Activated CD4-positive, alpha-beta T cell treated with anti-CD3 and anti-CD28 coated beads for 36 hours (primary cell): ENCODE data around the gene PCNP. TPM values are rescaled to one million over a fixed set of nuclear protein-coding genes. Genes with fewer than 3 reads are reported as not detected.
A peak's percentile ranks its signal among the peaks of the same experiment; 100 is the strongest.
"Not testable (repeated sequence)": the region's sequence is repeated elsewhere in the genome, so short reads cannot be mapped to it uniquely, and the experiment has no call there.

Experiments used
- ATAC-seq: fragments of 200-7000 bp; cut with Tn5 transposase; one replicate; pipeline ENCODE4 v1.10.0; 2021; ENCODE audit warnings: mild to moderate bottlenecking, moderate library complexity
- CTCF ChIA-PET: fragments of 350-600 bp; sonication (Branson Sonifier 250); formaldehyde crosslinking; loops from one replicate; lab custom pipeline; 2021; ENCODE audit warnings: antibody characterized with exemption; lab: Charles Lee
- POLR2A ChIA-PET: fragments of 350-600 bp; sonication (Branson Sonifier 250); formaldehyde crosslinking; loops from one replicate; lab custom pipeline; 2021; ENCODE audit warnings: antibody characterized with exemption, inconsistent platforms; lab: Charles Lee
- DNase-seq: peaks from one replicate; pipeline ENCODE4 v3.0.0-alpha.2; 2020
- H3K27ac Mint-ChIP-seq: one replicate; pipeline ENCODE4 v1.8.0; 2021; ENCODE audit warnings: mixed read lengths
- H3K27me3 Mint-ChIP-seq: one replicate; pipeline ENCODE4 v1.8.0; 2021; ENCODE audit warnings: mixed read lengths
- H3K36me3 Mint-ChIP-seq: one replicate; pipeline ENCODE4 v1.8.0; 2021; ENCODE audit warnings: low read depth, mixed read lengths
- H3K4me1 Mint-ChIP-seq: one replicate; pipeline ENCODE4 v1.8.0; 2021; ENCODE audit warnings: mixed read lengths
- H3K4me3 Mint-ChIP-seq: one replicate; pipeline ENCODE4 v1.8.0; 2021; ENCODE audit warnings: mild to moderate bottlenecking, moderate library complexity, mixed read lengths
- H3K9me3 Mint-ChIP-seq: one replicate; pipeline ENCODE4 v1.8.0; 2021; ENCODE audit warnings: low read depth, mixed read lengths
- intact Hi-C, 2 experiments: fragments of 100-400 bp; cut with DNase I in 1 of 2; cut with micrococcal nuclease in 1 of 2; formaldehyde crosslinking; loops; one replicate each; pipeline versions ENCODE4 v1.14.2 to v1.15.1; 2022 to 2024; cut with DNase I, micrococcal nuclease
- total RNA-seq, 2 experiments: library from RNA; stranded (reverse); gene quantifications; one replicate each; pipeline ENCODE4 v1.2.3, GENCODE V29; 2021

PCNP gene
- total RNA-seq, 2 experiments from 2014 or later, result 213 to 264 TPM

- ChIA-PET POLR2A (no interaction called here), CTCF (interaction anchor here (1.1 to 1.2 kb wide), 2 partner anchors 11 to 113 kb away, joined by 3 to 4 read pairs; no protein-coding TSS in a partner anchor)
- ATAC-seq (no peak), DNase-seq (no peak)
- H3K27ac Mint-ChIP-seq, result no peak overlapping the region
- H3K4me3 Mint-ChIP-seq, result no peak overlapping the region
- no peaks in the 10 kb centered on the region for H3K27me3 Mint-ChIP-seq
- H3K4me1 Mint-ChIP-seq, result peaks cover 14% of the 10 kb centered on the region
- intact Hi-C loops, result no loop called here
- peaks cover 3% of the 10 kb centered on the region for H3K9me3 Mint-ChIP-seq
- no peaks in the 10 kb centered on the region for H3K36me3 Mint-ChIP-seq
These were observed 37.7 kb upstream of the PCNP start for GRCh38 chr3:101536266-101536665.

DNA sequence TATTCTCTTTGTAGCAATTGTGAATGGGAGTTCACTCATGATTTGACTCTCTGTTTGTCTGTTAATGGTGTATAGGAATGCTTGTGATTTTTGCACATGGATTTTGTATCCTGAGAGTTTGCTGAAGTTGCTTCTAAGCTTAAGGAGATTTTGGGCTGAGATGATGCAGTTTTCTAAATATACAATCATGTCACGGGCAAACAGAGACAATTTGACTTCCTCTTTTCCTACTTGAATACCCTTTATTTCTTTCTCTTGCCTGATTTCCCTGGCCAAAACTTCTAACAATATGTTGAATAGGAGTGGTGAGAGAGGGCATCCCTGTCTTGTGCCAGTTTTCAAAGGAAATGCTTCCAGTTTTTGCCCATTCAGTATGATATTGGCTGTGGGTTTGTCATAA, 37.0 kb upstream of the PCNP start:
- not testable (repeated sequence) for H3K4me1 Mint-ChIP-seq, H3K27ac Mint-ChIP-seq
- CTCF ChIA-PET, result interaction anchor here (1.1 kb wide), 1 partner anchor 113 kb away, joined by 4 read pairs; no protein-coding TSS in a partner anchor

GRCh38 chr3:101542957-101543356, 31.0 kb upstream of the PCNP start:
- Mint-ChIP-seq H3K4me3 (no peak overlapping the region), H3K27me3 (no peaks in the 10 kb centered on the region), H3K27ac (peak overlapping the region; percentile 62), H3K4me1 (peaks cover 26% of the 10 kb centered on the region), H3K36me3 (no peaks in the 10 kb centered on the region), H3K9me3 (peaks cover 6% of the 10 kb centered on the region)
- DNase-seq (no peak), ATAC-seq (peak; percentile 78)
- POLR2A ChIA-PET, result interaction anchor here (1.2 kb wide), 1 partner anchor 24 kb away, joined by 4 read pairs; no protein-coding TSS in a partner anchor
- intact Hi-C loops, result no loop called here
- CTCF ChIA-PET, result interaction anchor here (0.7 to 1.2 kb wide), 2 partner anchors 13 to 31 kb away, joined by 3 read pairs; partner anchors contain the start of gene PCNP

More for the DNA sequence above, 37.0 kb upstream of the PCNP start:
- H3K36me3 Mint-ChIP-seq, H3K9me3 Mint-ChIP-seq, H3K4me3 Mint-ChIP-seq, intact Hi-C loops, DNase-seq, ATAC-seq, H3K27me3 Mint-ChIP-seq: not testable (repeated sequence)
- POLR2A ChIA-PET, result interaction anchor here (0.8 kb wide), 1 partner anchor 103 kb away, joined by 3 read pairs; no protein-coding TSS in a partner anchor

DNA sequence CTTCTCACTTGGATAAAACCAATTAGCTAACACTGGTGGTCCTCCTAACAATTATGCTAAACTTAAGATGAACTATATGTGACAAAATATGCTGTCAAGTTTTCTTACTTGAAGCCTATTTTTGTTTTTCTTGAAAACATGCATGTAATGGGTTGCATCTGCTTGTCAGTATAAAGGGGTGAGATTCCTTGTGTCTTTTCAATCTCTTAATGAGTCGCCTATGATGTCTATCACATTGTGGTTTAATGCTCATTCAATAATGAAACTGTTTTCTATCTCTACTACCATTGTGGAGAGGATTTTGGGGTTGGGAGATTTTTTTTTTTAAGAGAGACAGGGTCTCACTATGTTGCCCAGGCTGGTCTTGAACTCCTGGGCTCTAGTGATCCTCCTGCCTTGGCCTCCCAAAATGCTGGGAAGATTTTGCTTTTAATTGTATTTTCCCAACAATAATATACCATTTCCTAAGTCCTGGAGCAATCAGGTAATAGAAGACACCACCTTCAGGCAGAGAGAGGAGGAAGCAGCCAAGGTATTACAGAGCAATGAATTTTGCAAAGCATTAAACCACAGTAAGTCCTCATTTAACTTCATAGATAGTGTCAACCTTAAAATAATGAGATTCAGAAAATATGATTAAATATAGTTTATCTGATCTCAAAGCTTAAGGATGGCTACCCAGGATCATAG, 29.7 kb upstream of the PCNP start:
- CTCF ChIA-PET, result interaction anchor here (0.8 to 1.6 kb wide), 3 partner anchors 9 to 38 kb away, joined by 3 to 4 read pairs (median 3); no protein-coding TSS in a partner anchor
- H3K27me3 Mint-ChIP-seq, result no peaks in the 10 kb centered on the region
- H3K4me1 Mint-ChIP-seq, result peaks cover 29% of the 10 kb centered on the region
- no peaks in the 10 kb centered on the region for H3K36me3 Mint-ChIP-seq
- POLR2A ChIA-PET, result no interaction called here
- intact Hi-C loops, result loop anchor here in 1 of 2 experiments (1.0 kb wide), 1 partner anchor 26 kb away; no protein-coding TSS in a partner anchor
- H3K4me3 Mint-ChIP-seq, result no peak overlapping the region
- H3K9me3 Mint-ChIP-seq, result peaks cover 6% of the 10 kb centered on the region
- peak overlapping the region; percentile 53 for H3K27ac Mint-ChIP-seq
- DNase-seq (no peak), ATAC-seq (peak; percentile 71)

DNA sequence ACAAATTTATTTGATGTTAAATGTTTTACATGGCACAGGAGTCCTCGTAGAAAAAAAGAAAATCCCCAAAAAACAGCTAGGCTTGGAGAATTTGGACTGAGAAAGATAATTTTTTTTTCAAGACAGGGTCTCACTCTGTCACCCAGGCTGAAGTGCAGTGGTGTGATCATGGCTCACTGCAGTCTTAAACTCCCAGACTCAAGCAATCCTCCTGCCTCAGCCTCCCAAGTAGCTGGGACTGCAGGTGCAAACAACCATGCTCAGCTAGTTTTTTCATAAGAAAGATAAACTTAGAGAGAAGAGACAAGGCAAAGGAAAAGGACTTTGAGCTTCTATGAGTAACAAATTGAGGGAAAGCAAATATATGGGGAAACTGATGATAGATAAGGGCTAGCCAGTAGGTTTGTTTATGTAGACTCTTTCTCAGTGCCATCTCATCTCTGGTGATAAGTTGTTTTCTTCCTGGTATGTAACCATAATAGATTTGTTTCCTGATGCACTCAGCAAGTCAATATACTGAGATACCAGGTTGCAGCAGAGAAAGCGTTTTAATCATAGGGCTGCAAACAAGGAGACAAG, 25.4 kb upstream of the PCNP start:
- intact Hi-C loops, result no loop called here
- no peaks in the 10 kb centered on the region for H3K9me3 Mint-ChIP-seq
- H3K27me3 Mint-ChIP-seq, result no peaks in the 10 kb centered on the region
- H3K36me3 Mint-ChIP-seq, result no peaks in the 10 kb centered on the region
- peaks cover 12% of the 10 kb centered on the region for H3K4me1 Mint-ChIP-seq
- no peak for DNase-seq
- ATAC-seq, result no peak
- no peak overlapping the region for H3K4me3 Mint-ChIP-seq
- ChIA-PET POLR2A (interaction anchor here (0.6 to 0.7 kb wide), 2 partner anchors 13 to 387 kb away, joined by 5 to 9 read pairs; partner anchors contain the start of gene TRMT10C), CTCF (interaction anchor here (0.6 to 1.1 kb wide), 4 partner anchors 32 to 1089 kb away, joined by 4 to 5 read pairs (median 4); no protein-coding TSS in a partner anchor)
- H3K27ac Mint-ChIP-seq, result no peak overlapping the region

GRCh38 chr3:101549473-101549872, 24.5 kb upstream of the PCNP start:
- ATAC-seq, result no peak
- Mint-ChIP-seq H3K36me3 (no peaks in the 10 kb centered on the region), H3K27me3 (no peaks in the 10 kb centered on the region), H3K4me1 (peaks cover 3% of the 10 kb centered on the region), H3K27ac (no peak overlapping the region), H3K4me3 (no peak overlapping the region), H3K9me3 (no peaks in the 10 kb centered on the region)
- ChIA-PET POLR2A (no interaction called here), CTCF (interaction anchor here (0.6 kb wide), 1 partner anchor 151 kb away, joined by 3 read pairs; no protein-coding TSS in a partner anchor)
- intact Hi-C loops, result no loop called here
- no peak for DNase-seq

DNA sequence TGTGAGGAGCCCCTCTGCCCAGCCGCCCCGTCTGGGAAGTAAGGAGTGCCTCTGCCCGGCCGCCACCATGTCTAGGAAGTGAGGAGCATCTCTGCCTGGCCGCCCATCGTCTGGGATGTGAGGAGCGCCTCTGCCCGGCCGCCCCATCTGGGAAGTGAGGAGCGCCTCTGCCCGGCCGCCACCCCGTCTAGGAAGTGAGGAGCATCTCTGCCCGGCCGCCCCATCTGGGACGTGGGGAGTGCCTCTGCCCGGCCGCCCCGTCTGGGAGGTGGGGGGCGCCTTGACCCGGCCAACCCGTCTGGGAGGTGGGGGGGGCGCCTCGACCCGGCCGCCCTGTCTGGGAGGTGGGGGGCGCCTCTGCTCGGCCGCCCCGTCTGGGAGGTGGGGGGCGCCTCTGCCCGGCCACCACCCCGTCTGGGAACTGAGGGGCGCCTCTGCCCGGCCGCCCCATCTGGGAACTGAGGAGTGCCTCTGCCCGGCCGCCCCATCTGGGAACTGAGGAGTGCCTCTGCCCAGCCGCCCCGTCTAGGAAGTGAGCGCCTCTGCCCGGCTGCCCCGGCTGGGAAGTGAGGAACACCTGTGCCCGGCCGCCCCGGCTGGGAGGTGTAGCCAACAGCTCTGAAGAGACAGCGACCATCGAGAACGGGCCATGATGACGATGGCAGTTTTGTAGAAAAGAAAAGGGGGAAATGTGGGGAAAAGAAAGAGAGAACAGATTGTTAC, 22.5 kb upstream of the PCNP start:
- not testable (repeated sequence) for H3K27me3 Mint-ChIP-seq, H3K27ac Mint-ChIP-seq

DNA sequence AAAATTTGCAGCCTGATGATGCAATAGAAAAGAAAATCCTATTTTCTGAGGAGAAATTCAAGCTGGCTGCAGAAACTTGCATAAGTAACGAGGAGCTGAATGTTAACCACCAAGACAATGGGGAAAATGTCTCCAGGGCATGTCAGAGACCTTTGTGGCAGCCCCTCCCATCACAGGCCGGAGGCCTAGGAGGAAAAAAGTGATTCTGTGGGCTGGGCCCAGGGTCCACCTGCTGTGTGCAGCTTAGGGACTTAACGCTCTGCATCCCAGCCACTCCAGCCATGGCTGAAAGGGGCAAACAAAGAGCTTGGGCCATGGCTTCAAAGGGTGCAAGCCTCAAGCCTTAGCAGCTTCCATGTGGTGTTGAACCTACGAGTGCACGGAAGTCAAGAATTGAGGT, 20.6 kb upstream of the PCNP start:
- intact Hi-C loops, ATAC-seq, DNase-seq, POLR2A ChIA-PET, H3K9me3 Mint-ChIP-seq, H3K4me1 Mint-ChIP-seq, H3K27me3 Mint-ChIP-seq, H3K4me3 Mint-ChIP-seq, H3K27ac Mint-ChIP-seq, H3K36me3 Mint-ChIP-seq, CTCF ChIA-PET: not testable (repeated sequence)

More for the DNA sequence above, 22.5 kb upstream of the PCNP start:
- CTCF ChIA-PET, H3K4me3 Mint-ChIP-seq, DNase-seq, intact Hi-C loops, H3K9me3 Mint-ChIP-seq, ATAC-seq, H3K4me1 Mint-ChIP-seq, POLR2A ChIA-PET, H3K36me3 Mint-ChIP-seq: not testable (repeated sequence)

DNA sequence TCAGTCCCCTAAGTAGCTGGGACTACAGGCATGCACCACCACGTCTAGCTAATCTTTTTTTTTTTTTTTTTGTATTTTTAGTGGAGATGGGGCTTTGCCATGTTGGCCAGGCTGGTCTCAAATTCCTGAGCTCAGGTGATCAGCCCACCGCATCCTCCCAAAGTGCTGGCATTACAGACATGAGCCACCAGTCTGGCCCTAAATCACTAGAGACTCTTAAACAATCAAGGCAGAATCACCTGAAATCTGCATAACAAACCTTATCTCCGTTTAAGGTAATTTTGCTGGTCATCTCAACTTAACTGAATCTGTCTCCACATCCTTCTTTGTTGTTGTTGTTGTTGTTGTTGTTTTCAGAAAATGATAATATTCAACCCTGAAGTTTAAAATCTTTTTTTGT, 17.9 kb upstream of the PCNP start:
- Mint-ChIP-seq H3K27ac (no peak overlapping the region), H3K4me1 (peaks cover 8% of the 10 kb centered on the region), H3K9me3 (no peaks in the 10 kb centered on the region), H3K36me3 (no peaks in the 10 kb centered on the region), H3K27me3 (peaks cover 7% of the 10 kb centered on the region), H3K4me3 (no peak overlapping the region)
- intact Hi-C loops, result no loop called here
- no peak for DNase-seq
- CTCF ChIA-PET, result interaction anchor here (0.6 to 1.3 kb wide), 4 partner anchors 13 to 134 kb away, joined by 3 to 4 read pairs (median 3); partner anchors contain the start of gene PCNP
- ATAC-seq, result no peak
- POLR2A ChIA-PET, result no interaction called here

DNA sequence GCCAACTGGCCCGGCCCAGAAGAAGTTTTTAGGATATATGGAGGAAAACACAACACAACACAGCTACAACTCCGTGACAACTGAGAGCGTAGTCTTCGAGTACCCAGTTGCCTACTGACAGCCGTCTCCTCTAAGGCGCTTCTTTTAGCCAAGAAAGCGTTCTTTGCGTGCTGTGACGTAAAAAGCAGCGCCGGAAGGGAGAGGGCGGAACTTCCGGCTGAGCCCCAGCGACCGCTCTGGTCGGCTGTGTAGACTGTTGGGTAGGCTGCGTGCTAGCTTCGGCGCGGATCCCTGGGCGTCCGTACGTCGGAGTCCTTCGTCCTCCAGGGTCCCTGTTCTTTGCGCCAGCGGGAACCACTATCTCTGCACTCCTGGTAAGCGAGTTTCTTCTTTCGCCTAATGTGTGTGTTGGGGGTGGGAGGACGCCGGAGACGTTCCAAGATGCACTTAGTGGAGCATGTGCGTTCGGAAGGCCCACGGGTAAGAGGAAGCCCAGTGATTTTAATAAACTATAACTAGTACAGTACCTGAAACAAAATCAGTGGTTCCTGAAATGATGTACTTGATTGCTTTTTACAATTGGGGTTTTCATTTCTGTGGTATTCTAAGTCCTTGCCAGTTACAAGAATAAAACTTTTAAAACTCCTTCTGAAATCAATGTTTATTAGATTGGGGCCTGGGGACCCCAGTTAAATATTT, 12.2 kb upstream of the PCNP start, which contains the start of gene TRMT10C:
Gene TRMT10C (plus strand): TSS at position 239 of the 699 bp plus-strand sequence. CDS start 2,914 bp downstream, outside the sequence.
- DNase-seq (peak; percentile 96), ATAC-seq (peak; percentile 98)
- peaks cover 44% of the 10 kb centered on the region for H3K36me3 Mint-ChIP-seq
- peak within 1 kb of the TSS; percentile 93 for H3K4me3 Mint-ChIP-seq
- H3K4me1 Mint-ChIP-seq, result peaks cover 42% of the 10 kb centered on the region
- peak within 1 kb of the TSS; percentile 96 for H3K27ac Mint-ChIP-seq
- intact Hi-C loops, result loop anchor here (1.0 to 5.0 kb wide), 7 partner anchors 13 to 179 kb away; partner anchors contain the start of genes PCNP (in 2 of the 2), RPL24 (in 1 of the 2), SENP7 (in 1 of the 2) and ZBTB11 (in 1 of the 2)
- POLR2A ChIA-PET, result interaction anchor here (0.5 to 2.9 kb wide), 7 partner anchors 10 to 83 kb away, joined by 3 to 22 read pairs (median 4); partner anchors contain the start of genes PCNP and SENP7
- CTCF ChIA-PET, result interaction anchor here (0.6 to 1.4 kb wide), 11 partner anchors 9 to 1268 kb away, joined by 3 to 5 read pairs (median 3); partner anchors contain the start of genes PCNP and ZBTB11
- H3K9me3 Mint-ChIP-seq, result no peaks in the 10 kb centered on the region
- peaks cover 4% of the 10 kb centered on the region for H3K27me3 Mint-ChIP-seq
